K562 (cell line): Measurements from ENCODE around the gene AJM1.

Experiments used
- ATF1 ChIP-seq, 2 experiments: fragments of 450-650 bp in 1 of 2; IDR thresholded peaks; 2 replicates each; pipeline ENCODE4 v1.6.1; 2016; ENCODE audit warnings: missing compliant biosample characterization in 1 of 2, missing genetic modification characterization in 1 of 2
- ATF3 ChIP-seq, 2 experiments: fragments of 450-650 bp in 1 of 2; sonication (generic) in 1 of 2; formaldehyde crosslinking in 1 of 2; IDR thresholded peaks in 1 of 2; conservative IDR thresholded peaks in 1 of 2; 2 replicates each; pipeline versions ENCODE4 v1.6.1 to v1.8.1; 2016 to 2023; ENCODE audit warnings: mild to moderate bottlenecking in 2 of 2, moderate library complexity in 2 of 2, inconsistent platforms in 1 of 2, missing genetic modification reagents in 1 of 2
- CTCF ChIP-seq, 3 experiments: IDR thresholded peaks in 2 of 3; conservative IDR thresholded peaks in 1 of 3; 2 replicates each; pipeline ENCODE4 v1.5.1; 2011 to 2012; ENCODE audit warnings: low read length in 3 of 3, mild to moderate bottlenecking in 3 of 3, control low read depth in 2 of 3, improper control_type of control experiment in 1 of 3, inconsistent platforms in 1 of 3, low read depth in 1 of 3, mixed read lengths in 1 of 3, moderate library complexity in 1 of 3; ENCODE audit not compliant: insufficient read depth in 2 of 3
- FOSL1 ChIP-seq: fragments of 200-800 bp; sonication (Bioruptor generic); conservative IDR thresholded peaks from 2 replicates; pipeline ENCODE4 v1.6.1; 2016; ENCODE audit warnings: missing genetic modification characterization, missing compliant biosample characterization
- GATAD2A ChIP-seq: fragments of 450-650 bp; IDR thresholded peaks from 2 replicates; pipeline ENCODE4 v1.6.1; 2017
- MCM5 ChIP-seq: fragments of 450-650 bp; IDR thresholded peaks from 2 replicates; pipeline ENCODE4 v1.6.1; 2016; ENCODE audit warnings: low read depth
- NR2C1 ChIP-seq, 2 experiments: fragments of 450-650 bp; IDR thresholded peaks; 2 replicates each; pipeline ENCODE4 v1.6.1; 2017; ENCODE audit warnings: mild to moderate bottlenecking in 2 of 2, antibody characterized with exemption in 1 of 2, inconsistent platforms in 1 of 2, missing compliant biosample characterization in 1 of 2, missing genetic modification characterization in 1 of 2
- RFX5 ChIP-seq: IDR thresholded peaks from 2 replicates; pipeline ENCODE4 v1.6.1; 2011; ENCODE audit warnings: low read depth, mild to moderate bottlenecking, improper control_type of control experiment, low read length
- TEAD1 ChIP-seq, 2 experiments: fragments of 450-650 bp in 1 of 2; sonication (generic) in 1 of 2; formaldehyde crosslinking; IDR thresholded peaks; 2 replicates each; pipeline versions ENCODE4 v1.4.0 to v1.8.0; 2020 to 2022; ENCODE audit warnings: mild to moderate bottlenecking in 2 of 2, missing genetic modification reagents in 1 of 2
- TEAD4 ChIP-seq, 2 experiments: sonication (generic) in 1 of 2; formaldehyde crosslinking in 1 of 2; IDR thresholded peaks; 2 replicates each; pipeline versions ENCODE4 v1.6.1 to v1.8.0; 2012 to 2022; ENCODE audit warnings: borderline replicate concordance in 1 of 2, inconsistent platforms in 1 of 2, low read length in 1 of 2, mild to moderate bottlenecking in 1 of 2, missing genetic modification reagents in 1 of 2
- THRAP3 ChIP-seq: fragments of 450-650 bp; IDR thresholded peaks from 2 replicates; pipeline ENCODE4 v1.6.1; 2016; ENCODE audit warnings: mild to moderate bottlenecking, inconsistent platforms, borderline replicate concordance
- ZBTB49 ChIP-seq: sonication (generic); formaldehyde crosslinking; IDR thresholded peaks from 2 replicates; pipeline ENCODE4 v1.8.0; 2022; ENCODE audit warnings: missing genetic modification reagents, mild to moderate bottlenecking, borderline replicate concordance
- ZNF561 ChIP-seq: fragments of 450-650 bp; formaldehyde crosslinking; conservative IDR thresholded peaks from 2 replicates; pipeline ENCODE4 v1.4.0; 2020; ENCODE audit warnings: mild to moderate bottlenecking, moderate library complexity

- TF ChIP-seq CTCF (IDR thresholded peaks at IDR 0.05 in 2 of 3, conservative IDR thresholded peaks at IDR 0.05 in 1 of 3; ENCODE audit: insufficient read depth in 2 of 3, low read depth in 1 of 3, low read length in 3 of 3) (0 out of 6 replicates have a peak, but pooled peaks of 1 of the 3 experiments have one; percentile 3), ATF1 (CRISPR knock-in tag; IDR thresholded peaks at IDR 0.05) (no peak), ATF1 (tag; IDR thresholded peaks at IDR 0.05) (no peak), THRAP3 (no peak), GATAD2A (no peak), ZBTB49 (CRISPR knock-in tag) (no peak), MCM5 (no peak), TEAD4 (IDR thresholded peaks at IDR 0.05; ENCODE audit: low read length) (no peak), TEAD4 (CRISPR knock-in tag; IDR thresholded peaks at IDR 0.05; ENCODE audit: borderline replicate concordance) (no peak), FOSL1 (tag) (no peak), RFX5 (no peak), ZNF561 (CRISPR knock-in tag) (no peak), ATF3 (IDR thresholded peaks at IDR 0.05) (no peak), ATF3 (CRISPR knock-in tag; conservative IDR thresholded peaks at IDR 0.05) (no peak), TEAD1 (CRISPR knock-in tag; IDR thresholded peaks at IDR 0.05) (no peak), NR2C1 (IDR thresholded peaks at IDR 0.05) (no peak), NR2C1 (tag; IDR thresholded peaks at IDR 0.05) (no peak)
These were observed 38.4 kb downstream of the AJM1 start for GRCh38 chr9:136880651-136881050.
